OCI-LY7 (cell line): ENCODE results near the gene ABCA3. TPM values are rescaled to one million over a fixed set of nuclear protein-coding genes. Genes with fewer than 3 reads are reported as not detected.

ENCODE experiments used
- BruUV-seq: library from RNA; stranded (reverse); fragments of 400-500 nt; replicated peaks from 2 replicates; lab custom pipeline; 2021; lab: Mats Ljungman, UMichigan
- CTCF ChIA-PET: fragments of 300-600 bp; sonication (Branson Sonifier 250); formaldehyde crosslinking; loops from one replicate; lab custom pipeline; 2022; ENCODE audit warnings: antibody characterized with exemption; ENCODE audit not compliant: unreplicated experiment; lab: Charles Lee
- POLR2A ChIA-PET: fragments of 300-600 bp; sonication (Branson Sonifier 250); formaldehyde crosslinking; loops from one replicate; lab custom pipeline; 2022; ENCODE audit warnings: antibody characterized with exemption; lab: Charles Lee
- DNase-seq: peaks from one replicate; pipeline ENCODE4 v3.0.0-alpha.2; 2015; ENCODE audit warnings: low spot score
- H2AFZ ChIP-seq: fragments of 200-600 bp; sonication (generic), shearing (Covaris generic); 2 replicates; pipeline ENCODE4 v1.6.1; 2014; ENCODE audit warnings: mild to moderate bottlenecking, antibody characterized with exemption, low read length, moderate library complexity
- H3K27ac ChIP-seq: fragments of 200-600 bp; sonication (generic); 2 replicates; pipeline ENCODE4 v1.5.1; 2014; ENCODE audit warnings: mixed run types, low read depth, mild to moderate bottlenecking, moderate library complexity, low read length, inconsistent platforms; ENCODE audit not compliant: poor library complexity, severe bottlenecking
- H3K36me3 ChIP-seq: fragments of 200-600 bp; sonication (generic); 2 replicates; pipeline ENCODE4 v1.6.1; 2014; ENCODE audit warnings: mild to moderate bottlenecking, antibody characterized with exemption, low read length, moderate library complexity, mixed read lengths; ENCODE audit not compliant: insufficient read depth
- H3K4me1 ChIP-seq: fragments of 200-600 bp; sonication (generic); 2 replicates; pipeline ENCODE4 v1.5.1; 2014; ENCODE audit warnings: mild to moderate bottlenecking, low read length; ENCODE audit not compliant: insufficient read depth, poor library complexity, severe bottlenecking
- H3K4me2 ChIP-seq: fragments of 200-600 bp; sonication (generic); 2 replicates; pipeline ENCODE4 v1.6.1; 2014; ENCODE audit warnings: mild to moderate bottlenecking, low read length
- H3K4me3 ChIP-seq: fragments of 200-600 bp; sonication (generic); 2 replicates; pipeline ENCODE4 v1.5.1; 2014; ENCODE audit warnings: mild to moderate bottlenecking, low read depth, low read length; ENCODE audit not compliant: poor library complexity, severe bottlenecking
- H3K79me2 ChIP-seq: fragments of 200-600 bp; sonication (generic); 2 replicates; pipeline ENCODE4 v1.6.1; 2016; ENCODE audit warnings: low read depth, mild to moderate bottlenecking, low read length, moderate library complexity, mixed read lengths; ENCODE audit not compliant: insufficient read depth
- H3K9me2 ChIP-seq: fragments of 200-600 bp; sonication (generic); 2 replicates; pipeline ENCODE4 v1.6.1; 2016; ENCODE audit warnings: mild to moderate bottlenecking, low read length, mixed read lengths; ENCODE audit not compliant: insufficient read depth
- H3K9me3 ChIP-seq: fragments of 200-600 bp; sonication (generic); 2 replicates; pipeline ENCODE4 v1.6.1; 2014; ENCODE audit warnings: mild to moderate bottlenecking, mixed run types, low read length, mixed read lengths
- H4K20me1 ChIP-seq: fragments of 200-600 bp; sonication (generic); 2 replicates; pipeline ENCODE4 v1.6.1; 2014; ENCODE audit warnings: mild to moderate bottlenecking, antibody characterized with exemption, low read length, moderate library complexity, mixed read lengths; ENCODE audit not compliant: insufficient read depth
- EZH2phosphoT487 ChIP-seq: fragments of 200-600 bp; sonication (generic); IDR thresholded peaks from 2 replicates; pipeline ENCODE4 v1.6.1; 2018; ENCODE audit warnings: low read depth, borderline replicate concordance, mild to moderate bottlenecking, mixed run types, antibody characterized with exemption, low read length, moderate library complexity, mixed read lengths
- intact Hi-C: fragments of 100-400 bp; cut with micrococcal nuclease; formaldehyde crosslinking; loops from one replicate; pipeline ENCODE4 v1.10.0; 2022; ENCODE audit not compliant: unreplicated experiment
- total RNA-seq, 2 experiments: library from RNA; depleted of rRNA in 1 of 2; stranded (reverse); fragments of >200 nt in 1 of 2; shearing (Covaris generic) in 1 of 2; gene quantifications; 2 replicates each; pipeline ENCODE4 v1.2.3, GENCODE V29; 2014 to 2022
- TF ChIP-seq, protein P1 (sequence below): fragments of 200-600 bp; sonication (generic); conservative IDR thresholded peaks from 2 replicates; pipeline ENCODE4 v1.5.1; 2014; ENCODE audit warnings: mild to moderate bottlenecking, antibody characterized with exemption, low read length, moderate library complexity, mixed read lengths

Gene ABCA3
- total RNA-seq, 2 experiments from 2014 or later: 0.23 TPM; not detected in 1

DNA sequence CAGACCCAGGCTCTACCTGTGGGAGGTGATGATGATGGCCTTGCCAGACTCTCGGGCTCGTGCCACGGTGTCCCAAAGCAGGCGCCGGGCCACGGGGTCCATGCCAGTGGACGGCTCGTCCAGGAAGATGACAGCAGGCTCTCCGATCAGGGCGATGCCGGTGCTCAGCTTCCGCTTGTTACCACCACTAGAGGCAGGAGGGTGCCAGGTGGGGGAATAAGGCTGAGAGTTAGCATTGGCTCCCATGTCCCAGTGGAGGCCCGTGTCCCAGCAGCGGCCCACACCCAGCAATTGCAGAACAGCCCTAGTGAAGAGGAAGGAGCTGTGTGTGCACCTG lies 62.3 kb downstream of the ABCA3 start:
- H2AFZ ChIP-seq: no peak overlapping the region
- intact Hi-C loops: no loop called here
- H3K4me2 ChIP-seq: no peak overlapping the region
- H3K27ac ChIP-seq: no peak overlapping the region
- H3K4me1 ChIP-seq: no peaks in the 10 kb centered on the region
- no peaks in the 10 kb centered on the region; the same call in 1 of the 2 replicates for H4K20me1 ChIP-seq
- H3K9me2 ChIP-seq: no peaks in the 10 kb centered on the region
- H3K9me3 ChIP-seq: no peaks in the 10 kb centered on the region
- no TSS peak for BruUV-seq
- TF ChIP-seq EZH2phosphoT487: no peak
- TF ChIP-seq, protein P1, sequence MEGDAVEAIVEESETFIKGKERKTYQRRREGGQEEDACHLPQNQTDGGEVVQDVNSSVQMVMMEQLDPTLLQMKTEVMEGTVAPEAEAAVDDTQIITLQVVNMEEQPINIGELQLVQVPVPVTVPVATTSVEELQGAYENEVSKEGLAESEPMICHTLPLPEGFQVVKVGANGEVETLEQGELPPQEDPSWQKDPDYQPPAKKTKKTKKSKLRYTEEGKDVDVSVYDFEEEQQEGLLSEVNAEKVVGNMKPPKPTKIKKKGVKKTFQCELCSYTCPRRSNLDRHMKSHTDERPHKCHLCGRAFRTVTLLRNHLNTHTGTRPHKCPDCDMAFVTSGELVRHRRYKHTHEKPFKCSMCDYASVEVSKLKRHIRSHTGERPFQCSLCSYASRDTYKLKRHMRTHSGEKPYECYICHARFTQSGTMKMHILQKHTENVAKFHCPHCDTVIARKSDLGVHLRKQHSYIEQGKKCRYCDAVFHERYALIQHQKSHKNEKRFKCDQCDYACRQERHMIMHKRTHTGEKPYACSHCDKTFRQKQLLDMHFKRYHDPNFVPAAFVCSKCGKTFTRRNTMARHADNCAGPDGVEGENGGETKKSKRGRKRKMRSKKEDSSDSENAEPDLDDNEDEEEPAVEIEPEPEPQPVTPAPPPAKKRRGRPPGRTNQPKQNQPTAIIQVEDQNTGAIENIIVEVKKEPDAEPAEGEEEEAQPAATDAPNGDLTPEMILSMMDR: peak; percentile 59
- ChIA-PET POLR2A (no interaction called here), CTCF (no interaction called here)
- no peaks in the 10 kb centered on the region for H3K36me3 ChIP-seq
- H3K4me3 ChIP-seq: no peak overlapping the region
- H3K79me2 ChIP-seq: no peaks in the 10 kb centered on the region
- DNase-seq: peak; percentile 34

DNA sequence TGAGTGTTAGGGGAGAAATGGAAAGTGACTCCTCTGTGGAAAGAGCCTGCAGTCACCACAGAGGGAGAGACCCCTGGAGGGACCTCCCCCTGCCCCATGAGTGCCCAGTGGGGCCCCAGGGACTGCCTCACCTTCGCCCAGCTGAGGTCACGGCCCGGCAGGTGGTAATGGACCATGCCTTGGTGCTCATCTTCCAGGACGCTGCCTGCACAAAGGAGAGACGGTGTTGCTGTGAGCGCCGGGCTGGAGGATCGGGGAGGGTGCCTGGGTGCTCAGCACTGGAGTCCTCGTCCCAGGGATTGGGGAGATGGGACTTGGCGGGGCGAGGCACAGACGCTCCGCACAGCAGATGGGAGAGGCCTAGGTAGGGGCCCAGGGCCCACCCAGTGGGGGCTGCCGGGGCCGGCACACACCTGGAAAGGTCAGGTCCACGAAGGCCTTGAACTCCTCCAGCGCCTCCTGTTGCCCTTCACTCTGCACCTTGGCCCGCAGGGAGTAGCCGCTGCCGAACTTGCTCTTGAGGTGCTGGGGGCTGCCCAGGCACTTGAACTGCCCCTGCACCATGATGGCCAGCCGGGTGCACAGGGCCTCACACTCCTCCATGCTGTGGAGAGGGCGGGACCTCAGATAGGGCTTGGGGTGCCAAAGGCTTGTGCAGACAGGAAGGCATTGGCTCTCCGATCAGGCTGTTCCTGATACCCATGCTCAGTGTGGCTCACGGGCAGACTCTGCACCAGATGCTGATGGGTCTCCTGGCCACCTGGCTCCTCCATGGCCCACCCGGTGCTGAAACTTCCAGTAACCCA lies 62.9 kb downstream of the ABCA3 start:
- CTCF ChIA-PET: no interaction called here
- H4K20me1 ChIP-seq: no peaks in the 10 kb centered on the region; the same call in 1 of the 2 replicates
- no peaks in the 10 kb centered on the region for H3K36me3 ChIP-seq
- no peaks in the 10 kb centered on the region for H3K79me2 ChIP-seq
- POLR2A ChIA-PET: no interaction called here
- no TSS peak for BruUV-seq
- no peaks in the 10 kb centered on the region for H3K4me1 ChIP-seq
- H3K27ac ChIP-seq: no peak overlapping the region
- H3K9me3 ChIP-seq: no peaks in the 10 kb centered on the region
- no peaks in the 10 kb centered on the region for H3K9me2 ChIP-seq
- H3K4me2 ChIP-seq: no peak overlapping the region
- TF ChIP-seq EZH2phosphoT487: no peak
- TF ChIP-seq, protein P1: no peak
- no peak overlapping the region for H2AFZ ChIP-seq
- H3K4me3 ChIP-seq: no peak overlapping the region
- no peak for DNase-seq
- intact Hi-C loops: no loop called here
